DND-41 (cell line): ENCODE measurements around the gene SHISA7.
"Not testable (repeated sequence)": the region's sequence is repeated elsewhere in the genome, so short reads cannot be mapped to it uniquely, and the experiment has no call there.

ENCODE experiments used
- ATAC-seq: fragments of 200-7000 bp; cut with Tn5 transposase; 3 replicates; pipeline ENCODE4 v1.9.1; 2021; ENCODE audit warnings: low read depth; ENCODE audit not compliant: insufficient read depth
- DNase-seq: peaks from one replicate; pipeline ENCODE4 v3.0.0-alpha.2; 2020
- H2AFZ ChIP-seq: 2 replicates; pipeline ENCODE4 v1.6.0; 2012; ENCODE audit warnings: low read depth, low read length
- H3K27ac ChIP-seq: 2 replicates; pipeline ENCODE4 v1.5.1; 2012; ENCODE audit warnings: low read length, inconsistent platforms
- H3K27me3 ChIP-seq: fragments of 200-600 bp; sonication (generic); 2 replicates; pipeline ENCODE4 v1.6.0; 2012; ENCODE audit warnings: low read length, mild to moderate bottlenecking, inconsistent platforms; ENCODE audit not compliant: insufficient read depth, poor library complexity
- H3K36me3 ChIP-seq: 2 replicates; pipeline ENCODE4 v1.5.1; 2012; ENCODE audit warnings: low read length, inconsistent platforms; ENCODE audit not compliant: insufficient read depth
- H3K4me1 ChIP-seq: 2 replicates; pipeline ENCODE4 v1.5.1; 2012; ENCODE audit warnings: mild to moderate bottlenecking, low read length; ENCODE audit not compliant: insufficient read depth
- H3K4me2 ChIP-seq: 2 replicates; pipeline ENCODE4 v1.6.0; 2012; ENCODE audit warnings: mild to moderate bottlenecking, moderate library complexity, low read length, inconsistent platforms; ENCODE audit not compliant: insufficient read depth
- H3K4me3 ChIP-seq, 2 experiments: fragments of 200-600 bp in 1 of 2; shearing (Covaris generic) in 1 of 2; 2 replicates each; pipeline ENCODE4 v1.5.1; 2012 to 2016; ENCODE audit warnings: inconsistent platforms in 2 of 2, low read length in 2 of 2, mild to moderate bottlenecking in 2 of 2, low read depth in 1 of 2, moderate library complexity in 1 of 2
- H3K79me2 ChIP-seq: 2 replicates; pipeline ENCODE4 v1.6.0; 2012; ENCODE audit warnings: low read length, inconsistent platforms; ENCODE audit not compliant: insufficient read depth
- H3K9ac ChIP-seq: 2 replicates; pipeline ENCODE4 v1.6.0; 2012; ENCODE audit warnings: low read depth, mild to moderate bottlenecking, inconsistent platforms, low read length, moderate library complexity
- H3K9me3 ChIP-seq: 2 replicates; pipeline ENCODE4 v1.5.1; 2012; ENCODE audit warnings: low read length, moderate library complexity, mild to moderate bottlenecking, inconsistent platforms; ENCODE audit not compliant: insufficient read depth, severe bottlenecking
- H4K20me1 ChIP-seq: 2 replicates; pipeline ENCODE4 v1.6.0; 2012; ENCODE audit warnings: low read length; ENCODE audit not compliant: insufficient read depth
- CTCF ChIP-seq: IDR thresholded peaks from 2 replicates; pipeline ENCODE4 v1.5.1; 2012; ENCODE audit warnings: borderline replicate concordance, low read length, moderate library complexity, mild to moderate bottlenecking; ENCODE audit not compliant: poor library complexity, severe bottlenecking; ENCODE audit errors: extremely low read depth
- EZH2 ChIP-seq: IDR thresholded peaks from 3 replicates; pipeline ENCODE4 v1.6.1; 2012; ENCODE audit warnings: borderline replicate concordance, low read depth, mild to moderate bottlenecking, moderate library complexity, low read length, inconsistent platforms; ENCODE audit not compliant: severe bottlenecking

SHISA7 gene

GRCh38 chr19:55406091-55406825 is 36.8 kb downstream of the SHISA7 start:
- Histone ChIP-seq H4K20me1 (peaks cover 52% of the 10 kb centered on the region), H3K79me2 (peaks cover 56% of the 10 kb centered on the region), H3K9ac (peak overlapping the region; percentile 97), H3K27ac (peak overlapping the region; percentile 86), H3K4me3 (peak overlapping the region; percentile 89 to 90; a peak in 3 of 4 replicates), H3K4me2 (peak overlapping the region; percentile 92), H3K9me3 (peaks cover 15% of the 10 kb centered on the region), H3K27me3 (no peaks in the 10 kb centered on the region), H2AFZ (no peak overlapping the region), H3K36me3 (peaks cover 58% of the 10 kb centered on the region), H3K4me1 (peaks cover 46% of the 10 kb centered on the region)
- DNase-seq (no peak), ATAC-seq (no peak)
- TF ChIP-seq EZH2 (no peak), CTCF (no peak)

- Histone ChIP-seq H3K27me3 (no peaks in the 10 kb centered on the region), H3K4me1 (peaks cover 46% of the 10 kb centered on the region), H2AFZ (no peak overlapping the region), H3K36me3 (peaks cover 62% of the 10 kb centered on the region), H4K20me1 (peaks cover 56% of the 10 kb centered on the region), H3K79me2 (peaks cover 56% of the 10 kb centered on the region), H3K9ac (peak overlapping the region; percentile 97), H3K9me3 (peaks cover 15% of the 10 kb centered on the region), H3K4me2 (peak overlapping the region; percentile 92), H3K4me3 (peak overlapping the region; percentile 89 to 90; a peak in 3 of 4 replicates), H3K27ac (peak overlapping the region; percentile 86)
- DNase-seq: no peak
- TF ChIP-seq EZH2: no peak
- TF ChIP-seq CTCF: no peak
- ATAC-seq: no peak
Measured at GRCh38 chr19:55405638-55406037, 37.5 kb downstream of the SHISA7 start.

GRCh38 chr19:55402509-55402908 is 40.6 kb downstream of the SHISA7 start:
- Histone ChIP-seq H4K20me1 (peaks cover 59% of the 10 kb centered on the region), H3K27me3 (no peaks in the 10 kb centered on the region), H3K79me2 (peaks cover 56% of the 10 kb centered on the region), H3K4me2 (peak overlapping the region; percentile 32; the same call in 1 of the 2 replicates), H3K36me3 (peaks cover 66% of the 10 kb centered on the region), H3K9ac (0 out of 2 replicates have a peak overlapping the region, but pooled peaks have one; percentile 6), H3K9me3 (no peaks in the 10 kb centered on the region), H3K4me3 (no peak overlapping the region), H3K4me1 (peaks cover 40% of the 10 kb centered on the region), H3K27ac (no peak overlapping the region), H2AFZ (no peak overlapping the region)
- ATAC-seq (no peak), DNase-seq (no peak)
- TF ChIP-seq EZH2: no peak
- no peak for TF ChIP-seq CTCF

GRCh38 chr19:55401390-55401789 is 41.7 kb downstream of the SHISA7 start:
- not testable (repeated sequence) for H3K27me3 ChIP-seq, DNase-seq, ATAC-seq, H3K4me2 ChIP-seq, H3K4me3 ChIP-seq, H3K9ac ChIP-seq, H3K9me3 ChIP-seq, H3K27ac ChIP-seq, H2AFZ ChIP-seq
- peaks cover 57% of the 10 kb centered on the region for H3K36me3 ChIP-seq
- H3K4me1 ChIP-seq: peaks cover 34% of the 10 kb centered on the region
- peaks cover 51% of the 10 kb centered on the region for H4K20me1 ChIP-seq
- H3K79me2 ChIP-seq: peaks cover 45% of the 10 kb centered on the region
